VCaP (cell line): Measurements from ENCODE around the gene SPG7.

ENCODE experiments used
- H3K27ac ChIP-seq: fragments of 450-650 bp; 2 replicates; pipeline ENCODE4 v1.5.1; 2017
- TF ChIP-seq, protein P1 (sequence below): fragments of 450-650 bp; conservative IDR thresholded peaks from 2 replicates; pipeline ENCODE4 v1.5.1; 2017; ENCODE audit warnings: mild to moderate bottlenecking, moderate library complexity

Gene SPG7

DNA sequence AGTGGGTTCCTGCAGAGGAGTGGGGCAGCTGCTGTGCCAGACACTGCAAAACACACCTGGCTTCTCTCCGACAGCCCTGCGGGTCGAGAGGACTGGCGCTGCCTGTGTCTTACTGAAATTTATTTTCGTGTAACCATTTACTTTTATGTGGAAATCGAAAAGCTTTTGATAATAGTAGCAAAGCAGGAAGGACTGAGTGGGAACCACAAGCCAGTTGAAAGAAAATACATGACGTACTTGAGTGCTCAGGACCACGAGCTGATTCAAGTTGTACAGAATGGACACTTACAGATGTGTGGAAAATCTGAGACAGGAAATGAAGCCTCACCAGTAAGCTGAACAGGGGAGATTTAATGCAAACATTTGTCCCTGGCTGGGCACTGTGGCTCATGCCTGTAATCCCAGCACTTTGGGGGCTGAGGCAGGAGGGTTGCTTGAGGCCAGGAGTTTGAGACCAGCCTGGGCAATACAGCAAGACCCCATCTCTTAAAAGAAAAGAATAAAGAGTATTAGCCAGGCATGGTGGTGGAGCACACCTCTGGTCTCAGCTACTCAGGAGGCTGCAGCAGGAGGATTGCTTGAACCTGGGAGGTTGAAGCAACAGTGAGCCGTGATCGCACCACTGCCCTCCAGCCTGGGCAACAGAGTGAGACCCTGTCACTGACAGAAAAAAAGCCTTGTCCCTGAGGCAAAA lies 41.0 kb downstream of the SPG7 start:
- H3K27ac ChIP-seq = no peak overlapping the region
- TF ChIP-seq, protein P1, sequence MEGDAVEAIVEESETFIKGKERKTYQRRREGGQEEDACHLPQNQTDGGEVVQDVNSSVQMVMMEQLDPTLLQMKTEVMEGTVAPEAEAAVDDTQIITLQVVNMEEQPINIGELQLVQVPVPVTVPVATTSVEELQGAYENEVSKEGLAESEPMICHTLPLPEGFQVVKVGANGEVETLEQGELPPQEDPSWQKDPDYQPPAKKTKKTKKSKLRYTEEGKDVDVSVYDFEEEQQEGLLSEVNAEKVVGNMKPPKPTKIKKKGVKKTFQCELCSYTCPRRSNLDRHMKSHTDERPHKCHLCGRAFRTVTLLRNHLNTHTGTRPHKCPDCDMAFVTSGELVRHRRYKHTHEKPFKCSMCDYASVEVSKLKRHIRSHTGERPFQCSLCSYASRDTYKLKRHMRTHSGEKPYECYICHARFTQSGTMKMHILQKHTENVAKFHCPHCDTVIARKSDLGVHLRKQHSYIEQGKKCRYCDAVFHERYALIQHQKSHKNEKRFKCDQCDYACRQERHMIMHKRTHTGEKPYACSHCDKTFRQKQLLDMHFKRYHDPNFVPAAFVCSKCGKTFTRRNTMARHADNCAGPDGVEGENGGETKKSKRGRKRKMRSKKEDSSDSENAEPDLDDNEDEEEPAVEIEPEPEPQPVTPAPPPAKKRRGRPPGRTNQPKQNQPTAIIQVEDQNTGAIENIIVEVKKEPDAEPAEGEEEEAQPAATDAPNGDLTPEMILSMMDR = no peak

DNA sequence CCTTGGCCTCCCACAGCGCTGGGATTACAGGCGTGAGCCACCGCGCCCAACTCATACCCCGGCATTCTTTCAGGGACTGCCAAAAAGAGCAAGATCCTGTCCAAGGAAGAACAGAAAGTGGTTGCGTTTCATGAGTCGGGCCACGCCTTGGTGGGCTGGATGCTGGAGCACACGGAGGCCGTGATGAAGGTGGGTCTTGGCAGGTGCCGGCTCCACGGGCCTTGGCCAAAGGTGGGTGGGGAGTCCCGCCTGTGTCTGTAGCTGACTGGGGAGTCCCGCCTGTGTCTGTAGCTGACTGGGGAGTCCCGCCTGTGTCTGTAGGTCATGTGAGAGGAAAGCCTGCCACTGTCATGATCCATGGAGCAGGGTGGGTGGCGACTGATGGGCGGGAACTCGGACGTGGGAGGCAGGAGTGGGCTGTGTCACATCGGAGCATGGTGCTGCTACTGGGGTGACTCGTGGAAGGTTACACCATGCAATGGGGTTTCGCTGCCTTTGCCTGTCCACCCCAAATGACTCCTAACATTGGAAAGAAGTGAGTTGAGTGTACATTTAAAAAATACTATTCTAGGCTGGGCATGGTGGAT lies 42.3 kb downstream of the SPG7 start:
- TF ChIP-seq, protein P1 = no peak
- no peak overlapping the region for H3K27ac ChIP-seq

DNA sequence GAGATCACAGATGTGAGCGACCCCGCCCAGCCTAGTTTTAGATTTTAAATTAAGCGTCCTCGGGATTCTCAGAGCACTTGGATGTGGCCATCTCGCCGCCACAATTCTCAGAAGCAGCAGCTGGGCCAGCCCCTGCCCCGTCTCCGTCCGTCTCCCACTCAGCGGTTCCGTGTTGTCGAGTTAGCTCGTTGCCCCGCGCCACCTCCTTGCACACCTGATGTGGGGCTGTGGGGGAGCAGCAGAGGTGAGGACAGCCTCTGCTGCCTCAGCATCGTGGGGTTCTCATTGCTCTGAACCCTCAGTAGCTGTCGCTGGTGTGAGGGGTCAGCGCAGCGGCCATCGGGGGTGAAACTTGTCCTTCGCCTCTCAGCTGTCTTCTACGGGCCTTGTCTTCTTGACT lies 44.1 kb downstream of the SPG7 start:
- TF ChIP-seq, protein P1 = no peak

DNA sequence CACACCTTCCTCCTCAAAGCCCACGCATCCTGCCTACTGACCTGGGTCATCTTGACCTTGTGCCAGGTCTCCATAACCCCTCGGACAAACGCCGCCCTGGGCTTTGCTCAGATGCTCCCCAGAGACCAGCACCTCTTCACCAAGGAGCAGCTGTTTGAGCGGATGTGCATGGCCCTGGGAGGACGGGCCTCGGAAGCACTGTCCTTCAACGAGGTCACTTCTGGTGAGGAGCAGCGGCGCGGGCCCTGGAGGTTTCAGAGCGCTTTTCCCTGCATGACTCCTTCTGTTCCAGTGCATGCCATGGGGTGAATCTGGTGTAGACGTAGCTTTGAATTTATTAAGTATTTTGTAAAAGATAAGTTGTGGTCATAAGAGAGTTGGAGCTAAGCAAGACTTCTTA lies 44.7 kb downstream of the SPG7 start:
- TF ChIP-seq, protein P1 = no peak
- H3K27ac ChIP-seq = no peak overlapping the region

More for the DNA sequence above, 44.1 kb downstream of the SPG7 start:
- H3K27ac ChIP-seq = no peak overlapping the region

DNA sequence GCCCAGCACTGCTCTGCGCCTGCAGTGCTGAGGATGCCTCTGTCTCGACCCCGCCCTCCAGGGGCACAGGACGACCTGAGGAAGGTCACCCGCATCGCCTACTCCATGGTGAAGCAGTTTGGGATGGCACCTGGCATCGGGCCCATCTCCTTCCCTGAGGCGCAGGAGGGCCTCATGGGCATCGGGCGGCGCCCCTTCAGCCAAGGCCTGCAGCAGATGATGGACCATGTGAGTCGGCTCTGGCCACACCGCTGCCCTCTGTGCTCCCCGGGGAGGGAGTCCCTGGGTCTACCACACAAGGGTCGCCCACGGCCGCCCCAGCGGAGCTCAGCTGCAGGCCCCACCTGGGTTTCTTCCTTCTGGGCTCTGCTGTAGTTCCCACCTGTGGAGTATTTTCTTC lies 45.5 kb downstream of the SPG7 start:
- TF ChIP-seq, protein P1 = no peak

DNA sequence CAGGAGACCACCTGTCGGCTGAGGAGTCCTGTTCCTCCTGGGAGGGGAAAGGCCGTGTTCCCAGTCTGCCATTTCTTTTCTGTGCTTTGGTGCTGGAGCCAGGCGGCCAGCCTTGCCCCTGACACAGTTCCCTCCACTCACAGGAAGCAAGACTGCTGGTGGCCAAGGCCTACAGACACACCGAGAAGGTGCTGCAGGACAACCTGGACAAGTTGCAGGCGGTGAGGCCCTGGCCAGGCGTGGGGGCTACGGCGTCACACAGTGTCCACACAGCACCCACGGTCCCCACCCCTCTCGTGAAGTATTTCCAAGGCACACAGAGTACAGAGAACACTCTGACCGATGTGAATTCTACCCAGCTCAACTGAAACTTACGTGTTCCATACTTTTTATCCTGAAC lies 46.1 kb downstream of the SPG7 start:
- H3K27ac ChIP-seq = no peak overlapping the region
- TF ChIP-seq, protein P1 = no peak

More for the DNA sequence above, 45.5 kb downstream of the SPG7 start:
- H3K27ac ChIP-seq = no peak overlapping the region

DNA sequence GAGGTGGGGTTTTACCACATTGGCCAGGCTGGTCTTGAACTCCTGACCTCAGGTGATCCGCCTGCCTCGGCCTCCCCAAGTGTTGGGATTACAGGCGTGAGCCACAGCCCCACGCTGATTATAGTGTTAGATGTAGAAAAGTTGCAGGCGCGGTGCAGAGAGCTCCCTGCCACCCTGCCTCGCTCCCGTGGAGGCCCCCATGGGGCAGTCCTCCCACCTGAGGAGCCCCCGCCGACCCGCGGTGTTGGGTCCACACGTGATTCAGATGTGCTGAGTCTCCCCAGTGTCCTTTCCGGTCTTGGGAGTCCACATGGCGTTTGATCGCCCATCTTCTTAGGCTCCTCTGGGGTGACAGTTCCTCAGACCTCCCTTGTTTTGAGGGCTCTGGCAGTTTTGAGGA lies 47.1 kb downstream of the SPG7 start:
- TF ChIP-seq, protein P1 = no peak
- H3K27ac ChIP-seq = no peak overlapping the region
